Liver (tissue), 9 donors: ENCODE data around the gene ASCL2. TPM values are rescaled to one million over a fixed set of nuclear protein-coding genes. Genes with fewer than 3 reads are reported as not detected.

Experiments
- DNase-seq: peaks from one replicate; pipeline ENCODE4 v3.0.0-alpha.2; 2017; ENCODE audit warnings: low spot score
- H3K27ac ChIP-seq, 2 donors: one replicate each; pipeline ENCODE4 v1.7.0; 2013; ENCODE audit warnings: inconsistent platforms in 2 of 2, low read length in 2 of 2, control low read depth in 1 of 2, low read depth in 1 of 2, mild to moderate bottlenecking in 1 of 2
- H3K27me3 ChIP-seq, 4 donors: one replicate each; pipeline versions ENCODE4 v1.6.1 to v1.7.0; 2013; ENCODE audit warnings: low read length in 3 of 4, inconsistent platforms in 1 of 4, mild to moderate bottlenecking in 1 of 4, moderate library complexity in 1 of 4; ENCODE audit not compliant: control insufficient read depth in 4 of 4, insufficient read depth in 4 of 4
- H3K36me3 ChIP-seq, 4 donors: one replicate each; pipeline versions ENCODE4 v1.6.1 to v1.7.0; 2013; ENCODE audit warnings: low read length in 3 of 4, mild to moderate bottlenecking in 3 of 4, low read depth in 1 of 4, moderate library complexity in 1 of 4; ENCODE audit not compliant: control insufficient read depth in 4 of 4, insufficient read depth in 3 of 4
- H3K4me1 ChIP-seq, 4 donors: one replicate each; pipeline versions ENCODE4 v1.6.1 to v1.7.0; 2013; ENCODE audit warnings: low read length in 3 of 4, mild to moderate bottlenecking in 3 of 4, moderate library complexity in 1 of 4; ENCODE audit not compliant: control insufficient read depth in 4 of 4, insufficient read depth in 4 of 4
- H3K4me3 ChIP-seq, 3 donors: one replicate each; pipeline versions ENCODE4 v1.6.1 to v1.7.0; 2013; ENCODE audit warnings: low read length in 3 of 3, control low read depth in 1 of 3, low read depth in 1 of 3, mild to moderate bottlenecking in 1 of 3
- H3K9ac ChIP-seq, 2 donors: one replicate each; pipeline ENCODE4 v1.7.0; 2013; ENCODE audit warnings: low read length in 2 of 2, mild to moderate bottlenecking in 2 of 2, moderate library complexity in 2 of 2, control low read depth in 1 of 2, low read depth in 1 of 2
- H3K9me3 ChIP-seq, 4 donors: one replicate each; pipeline versions ENCODE4 v1.6.1 to v1.7.0; 2013; ENCODE audit warnings: low read length in 3 of 4; ENCODE audit not compliant: control insufficient read depth in 4 of 4
- ATF3 ChIP-seq: IDR thresholded peaks from 2 replicates; pipeline ENCODE4 v1.6.1; 2016; ENCODE audit warnings: antibody characterized with exemption
- CTCF ChIP-seq: fragments of 150-350 bp; IDR thresholded peaks from 2 replicates; pipeline ENCODE4 v1.5.1; 2017; ENCODE audit warnings: improper control_type of control experiment, low read depth, low read length; ENCODE audit not compliant: missing input control
- EGR1 ChIP-seq, 2 donors: IDR thresholded peaks; 2 replicates each; pipeline ENCODE4 v1.6.1; 2016 to 2018; ENCODE audit warnings: antibody characterized with exemption in 2 of 2, low read depth in 2 of 2
- FOXA1 ChIP-seq: IDR thresholded peaks from 2 replicates; pipeline ENCODE4 v1.6.1; 2016; ENCODE audit warnings: antibody characterized with exemption
- FOXA2 ChIP-seq: IDR thresholded peaks from 2 replicates; pipeline ENCODE4 v1.6.1; 2016; ENCODE audit warnings: antibody characterized with exemption
- GABPA ChIP-seq, 2 donors: IDR thresholded peaks in 1 of 2; conservative IDR thresholded peaks in 1 of 2; 2 replicates each; pipeline ENCODE4 v1.6.1; 2016; ENCODE audit warnings: antibody characterized with exemption in 2 of 2, mild to moderate bottlenecking in 1 of 2, moderate library complexity in 1 of 2
- HNF4A ChIP-seq, 2 donors: conservative IDR thresholded peaks; 2 replicates each; pipeline ENCODE4 v1.6.1; 2016; ENCODE audit warnings: antibody characterized with exemption in 2 of 2, mild to moderate bottlenecking in 2 of 2
- HNF4G ChIP-seq: IDR thresholded peaks from 2 replicates; pipeline ENCODE4 v1.6.1; 2016; ENCODE audit warnings: antibody characterized with exemption
- JUND ChIP-seq, 2 donors: IDR thresholded peaks; 2 replicates each; pipeline ENCODE4 v1.6.1; 2016; ENCODE audit warnings: antibody characterized with exemption in 2 of 2
- NR2F2 ChIP-seq: IDR thresholded peaks from 2 replicates; pipeline ENCODE4 v1.6.1; 2016; ENCODE audit warnings: antibody characterized with exemption
- RAD21 ChIP-seq, 2 donors: IDR thresholded peaks; 2 replicates each; pipeline ENCODE4 v1.6.1; 2016; ENCODE audit warnings: antibody characterized with exemption in 2 of 2, mild to moderate bottlenecking in 2 of 2
- RXRA ChIP-seq, 2 donors: IDR thresholded peaks; 2 replicates each; pipeline ENCODE4 v1.6.1; 2017 to 2018; ENCODE audit warnings: antibody characterized with exemption in 2 of 2, mild to moderate bottlenecking in 1 of 2
- SP1 ChIP-seq: IDR thresholded peaks from 2 replicates; pipeline ENCODE4 v1.6.1; 2018; ENCODE audit warnings: antibody characterized with exemption, mild to moderate bottlenecking
- TAF1 ChIP-seq: conservative IDR thresholded peaks from 2 replicates; pipeline ENCODE4 v1.6.1; 2016; ENCODE audit warnings: antibody characterized with exemption, mild to moderate bottlenecking
- YY1 ChIP-seq: IDR thresholded peaks from 2 replicates; pipeline ENCODE4 v1.6.1; 2016; ENCODE audit warnings: antibody characterized with exemption, mild to moderate bottlenecking
- WGBS: extraction: QIAGEN DNeasy Blood & Tissue Kit; methylation state at CpG from one replicate; pipeline ENCODE4 v1.1.7; 2013; 5-methylcytosine and 5-hydroxymethylcytosine counted together
- polyA plus RNA-seq, 2 donors: library from polyadenylated mRNA; stranded (reverse) in 1 of 2; unstranded in 1 of 2; fragments of 200-250 nt in 1 of 2; fragments of >200 nt in 1 of 2; fragmentation: Nextera tagmentation in 1 of 2; extraction: Ambion mirVana in 1 of 2; gene quantifications; one replicate each; pipeline versions ENCODE4 v1.2.1 to v1.2.3, GENCODE V29; 2013 to 2015
- total RNA-seq, 2 donors: library from RNA; depleted of rRNA; stranded (reverse); fragments of >200 nt; gene quantifications; one replicate each; pipeline ENCODE4 v1.2.3, GENCODE V29; 2014
- TF ChIP-seq, protein P1 (sequence below): IDR thresholded peaks from 2 replicates; pipeline ENCODE4 v1.6.1; 2016; ENCODE audit warnings: antibody characterized with exemption
- TF ChIP-seq, protein P2 (sequence below): IDR thresholded peaks from 2 replicates; pipeline ENCODE4 v1.6.1; 2016; ENCODE audit warnings: antibody characterized with exemption
- TF ChIP-seq, protein P3 (sequence below): IDR thresholded peaks from 2 replicates; pipeline ENCODE4 v1.6.1; 2016; ENCODE audit warnings: antibody characterized with exemption, mild to moderate bottlenecking
- donor health status: healthy.
- donor health status: healthy.
- donor health status: healthy.
- donor health status: healthy.
- donor health status: healthy.

ASCL2 gene
- total and polyA plus RNA-seq, 4 donors: 0.17 to 0.47 (median 0.32) TPM

GRCh38 chr11:2290351-2290841, 20.0 kb upstream of the ASCL2 start:
- Histone ChIP-seq H3K36me3 (no peaks in the 10 kb centered on the region), H3K27me3 (peaks cover 0 to 3% (median 1%) of the 10 kb centered on the region in 4 donors), H3K4me1 (peaks cover 0 to 5% (median 2%) of the 10 kb centered on the region in 4 donors), H3K4me3 (no peak overlapping the region), H3K9ac (no peak overlapping the region), H3K27ac (no peak overlapping the region), H3K9me3 (no peaks in the 10 kb centered on the region)
- peak; percentile 25 for DNase-seq
- TF ChIP-seq, protein P1, sequence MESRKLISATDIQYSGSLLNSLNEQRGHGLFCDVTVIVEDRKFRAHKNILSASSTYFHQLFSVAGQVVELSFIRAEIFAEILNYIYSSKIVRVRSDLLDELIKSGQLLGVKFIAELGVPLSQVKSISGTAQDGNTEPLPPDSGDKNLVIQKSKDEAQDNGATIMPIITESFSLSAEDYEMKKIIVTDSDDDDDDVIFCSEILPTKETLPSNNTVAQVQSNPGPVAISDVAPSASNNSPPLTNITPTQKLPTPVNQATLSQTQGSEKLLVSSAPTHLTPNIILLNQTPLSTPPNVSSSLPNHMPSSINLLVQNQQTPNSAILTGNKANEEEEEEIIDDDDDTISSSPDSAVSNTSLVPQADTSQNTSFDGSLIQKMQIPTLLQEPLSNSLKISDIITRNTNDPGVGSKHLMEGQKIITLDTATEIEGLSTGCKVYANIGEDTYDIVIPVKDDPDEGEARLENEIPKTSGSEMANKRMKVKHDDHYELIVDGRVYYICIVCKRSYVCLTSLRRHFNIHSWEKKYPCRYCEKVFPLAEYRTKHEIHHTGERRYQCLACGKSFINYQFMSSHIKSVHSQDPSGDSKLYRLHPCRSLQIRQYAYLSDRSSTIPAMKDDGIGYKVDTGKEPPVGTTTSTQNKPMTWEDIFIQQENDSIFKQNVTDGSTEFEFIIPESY: no peak
- no peak for TF ChIP-seq CTCF
- no peak for TF ChIP-seq GABPA (IDR thresholded peaks at IDR 0.05 in 1 of 2, conservative IDR thresholded peaks at IDR 0.05 in 1 of 2)
- no peak for TF ChIP-seq HNF4G
- TF ChIP-seq RAD21 (IDR thresholded peaks at IDR 0.05): no peak
- no peak for TF ChIP-seq ATF3
- no peak for TF ChIP-seq RXRA (IDR thresholded peaks at IDR 0.05)
- TF ChIP-seq, protein P2, sequence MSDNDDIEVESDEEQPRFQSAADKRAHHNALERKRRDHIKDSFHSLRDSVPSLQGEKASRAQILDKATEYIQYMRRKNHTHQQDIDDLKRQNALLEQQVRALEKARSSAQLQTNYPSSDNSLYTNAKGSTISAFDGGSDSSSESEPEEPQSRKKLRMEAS: no peak
- TF ChIP-seq HNF4A (conservative IDR thresholded peaks at IDR 0.05): no peak
- TF ChIP-seq, protein P3, sequence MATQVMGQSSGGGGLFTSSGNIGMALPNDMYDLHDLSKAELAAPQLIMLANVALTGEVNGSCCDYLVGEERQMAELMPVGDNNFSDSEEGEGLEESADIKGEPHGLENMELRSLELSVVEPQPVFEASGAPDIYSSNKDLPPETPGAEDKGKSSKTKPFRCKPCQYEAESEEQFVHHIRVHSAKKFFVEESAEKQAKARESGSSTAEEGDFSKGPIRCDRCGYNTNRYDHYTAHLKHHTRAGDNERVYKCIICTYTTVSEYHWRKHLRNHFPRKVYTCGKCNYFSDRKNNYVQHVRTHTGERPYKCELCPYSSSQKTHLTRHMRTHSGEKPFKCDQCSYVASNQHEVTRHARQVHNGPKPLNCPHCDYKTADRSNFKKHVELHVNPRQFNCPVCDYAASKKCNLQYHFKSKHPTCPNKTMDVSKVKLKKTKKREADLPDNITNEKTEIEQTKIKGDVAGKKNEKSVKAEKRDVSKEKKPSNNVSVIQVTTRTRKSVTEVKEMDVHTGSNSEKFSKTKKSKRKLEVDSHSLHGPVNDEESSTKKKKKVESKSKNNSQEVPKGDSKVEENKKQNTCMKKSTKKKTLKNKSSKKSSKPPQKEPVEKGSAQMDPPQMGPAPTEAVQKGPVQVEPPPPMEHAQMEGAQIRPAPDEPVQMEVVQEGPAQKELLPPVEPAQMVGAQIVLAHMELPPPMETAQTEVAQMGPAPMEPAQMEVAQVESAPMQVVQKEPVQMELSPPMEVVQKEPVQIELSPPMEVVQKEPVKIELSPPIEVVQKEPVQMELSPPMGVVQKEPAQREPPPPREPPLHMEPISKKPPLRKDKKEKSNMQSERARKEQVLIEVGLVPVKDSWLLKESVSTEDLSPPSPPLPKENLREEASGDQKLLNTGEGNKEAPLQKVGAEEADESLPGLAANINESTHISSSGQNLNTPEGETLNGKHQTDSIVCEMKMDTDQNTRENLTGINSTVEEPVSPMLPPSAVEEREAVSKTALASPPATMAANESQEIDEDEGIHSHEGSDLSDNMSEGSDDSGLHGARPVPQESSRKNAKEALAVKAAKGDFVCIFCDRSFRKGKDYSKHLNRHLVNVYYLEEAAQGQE: no peak
- TF ChIP-seq FOXA2: no peak
- no peak for TF ChIP-seq TAF1
- no peak for TF ChIP-seq SP1
- no peak for TF ChIP-seq FOXA1
- TF ChIP-seq YY1: no peak
- no peak for TF ChIP-seq NR2F2
- no peak for TF ChIP-seq EGR1 (IDR thresholded peaks at IDR 0.05; ENCODE audit: low read depth in 2 of 2)
- TF ChIP-seq JUND (IDR thresholded peaks at IDR 0.05): no peak
- 37% methylated on average over 10 of the region's 10 CpGs for WGBS
